Bone marrow (tissue), 2 donors: ENCODE data around the gene ANKRD10.
"Not testable (repeated sequence)": the region's sequence is repeated elsewhere in the genome, so short reads cannot be mapped to it uniquely, and the experiment has no call there.

Source experiments
- DNase-seq, 2 donors: peaks; one replicate each; lab custom pipeline; 2025; lab: John Stamatoyannopoulos, UW

The ANKRD10 gene

GRCh38 chr13:110866491-110867170 lies 48.2 kb downstream of the ANKRD10 start:
- DNase-seq: no peak

- DNase-seq: no peak
Observed at GRCh38 chr13:110863685-110864084, 51.2 kb downstream of the ANKRD10 start.

GRCh38 chr13:110860983-110861382 lies 53.9 kb downstream of the ANKRD10 start:
- no peak for DNase-seq

GRCh38 chr13:110856942-110857835 lies 57.7 kb downstream of the ANKRD10 start:
- no peak for DNase-seq

- no peak for DNase-seq
Observed at GRCh38 chr13:110855363-110855762, 59.5 kb downstream of the ANKRD10 start.

GRCh38 chr13:110854866-110855265 lies 60.0 kb downstream of the ANKRD10 start:
- no peak for DNase-seq

- no peak for DNase-seq
Observed at GRCh38 chr13:110853235-110853721, 61.6 kb downstream of the ANKRD10 start.

GRCh38 chr13:110850840-110851239 lies 64.0 kb downstream of the ANKRD10 start:
- DNase-seq: no peak

GRCh38 chr13:110850006-110850405 lies 64.9 kb downstream of the ANKRD10 start:
- no peak for DNase-seq

- DNase-seq: no peak
Observed at GRCh38 chr13:110845520-110845919, 69.3 kb downstream of the ANKRD10 start.

GRCh38 chr13:110841846-110842245 lies 73.0 kb downstream of the ANKRD10 start:
- DNase-seq: no peak

- no peak for DNase-seq
Observed at GRCh38 chr13:110841406-110841805, 73.5 kb downstream of the ANKRD10 start.

GRCh38 chr13:110838867-110839538 lies 75.9 kb downstream of the ANKRD10 start:
- no peak for DNase-seq

- DNase-seq: no peak
Observed at GRCh38 chr13:110838116-110838515, 76.8 kb downstream of the ANKRD10 start.

- DNase-seq: not testable (repeated sequence)
Observed at GRCh38 chr13:110837397-110838061, 77.3 kb downstream of the ANKRD10 start.

- no peak for DNase-seq
Observed at GRCh38 chr13:110836605-110836903, 78.3 kb downstream of the ANKRD10 start.

- DNase-seq: no peak
Observed at GRCh38 chr13:110835721-110836604, 78.9 kb downstream of the ANKRD10 start.

- no peak for DNase-seq
Observed at GRCh38 chr13:110834572-110834971, 80.3 kb downstream of the ANKRD10 start.

GRCh38 chr13:110832531-110832930 lies 82.3 kb downstream of the ANKRD10 start:
- DNase-seq: no peak

- no peak for DNase-seq
Observed at GRCh38 chr13:110832205-110832479, 82.7 kb downstream of the ANKRD10 start.

GRCh38 chr13:110831437-110832204 lies 83.2 kb downstream of the ANKRD10 start:
- no peak for DNase-seq
